GM12878 (cell line): ENCODE data around the gene CCT6A. TPM values are rescaled to one million over a fixed set of nuclear protein-coding genes. Genes with fewer than 3 reads are reported as not detected.
A peak's percentile ranks its signal among the peaks of the same experiment; 100 is the strongest.

Source experiments
- ASH2L ChIP-seq: fragments of 300-600, 200-600 bp; sonication (generic); IDR thresholded peaks from 2 replicates; pipeline ENCODE4 v1.6.1; 2017; ENCODE audit warnings: low read depth, mild to moderate bottlenecking, borderline replicate concordance
- CHD1 ChIP-seq: IDR thresholded peaks from 2 replicates; pipeline ENCODE4 v1.6.1; 2012; ENCODE audit warnings: low read depth, low read length, improper control_type of control experiment
- EED ChIP-seq: sonication (generic); IDR thresholded peaks from 2 replicates; pipeline ENCODE4 v1.6.1; 2016; ENCODE audit warnings: antibody characterized with exemption, low read depth
- EGR1 ChIP-seq, 2 experiments: IDR thresholded peaks; 1 replicate in 1 of 2; 2 replicates in 1 of 2; pipeline ENCODE4 v1.6.1; 2011 to 2012; ENCODE audit warnings: low read depth in 2 of 2, low read length in 2 of 2, borderline replicate concordance in 1 of 2, mild to moderate bottlenecking in 1 of 2, moderate library complexity in 1 of 2
- EP300 ChIP-seq, 2 experiments: fragments of 150-350 bp in 1 of 2; IDR thresholded peaks; 2 replicates each; pipeline ENCODE4 v1.6.1; 2011 to 2012; ENCODE audit warnings: low read depth in 2 of 2, low read length in 2 of 2, borderline replicate concordance in 1 of 2, improper control_type of control experiment in 1 of 2, inconsistent platforms in 1 of 2; ENCODE audit not compliant: control insufficient read depth in 1 of 2
- FOXM1 ChIP-seq: IDR thresholded peaks from 2 replicates; pipeline ENCODE4 v1.6.1; 2012; ENCODE audit warnings: low read depth, mild to moderate bottlenecking, inconsistent platforms, low read length, moderate library complexity
- HCFC1 ChIP-seq: fragments of 150-350 bp; IDR thresholded peaks from 2 replicates; pipeline ENCODE4 v1.6.1; 2014; ENCODE audit warnings: low read length
- KAT2A ChIP-seq: conservative IDR thresholded peaks from 2 replicates; pipeline ENCODE4 v1.6.1; 2011; ENCODE audit warnings: low read depth, low read length; ENCODE audit not compliant: control insufficient read depth
- PAX8 ChIP-seq: fragments of 450-650 bp; IDR thresholded peaks from 2 replicates; pipeline ENCODE4 v1.6.1; 2017; ENCODE audit warnings: mild to moderate bottlenecking, moderate library complexity
- SIN3A ChIP-seq: IDR thresholded peaks from 2 replicates; pipeline ENCODE4 v1.6.1; 2012; ENCODE audit warnings: low read depth, low read length, improper control_type of control experiment
- SIX5 ChIP-seq: IDR thresholded peaks from 2 replicates; pipeline ENCODE4 v1.6.1; 2011; ENCODE audit warnings: mild to moderate bottlenecking, low read depth, low read length, moderate library complexity; ENCODE audit not compliant: severe bottlenecking
- SP1 ChIP-seq: IDR thresholded peaks from one replicate; pipeline ENCODE4 v1.6.1; 2011; ENCODE audit warnings: low read depth, low read length
- TCF3 ChIP-seq: IDR thresholded peaks from 2 replicates; pipeline ENCODE4 v1.6.1; 2012; ENCODE audit warnings: low read depth, mild to moderate bottlenecking, low read length, borderline replicate concordance; ENCODE audit not compliant: insufficient read depth
- WRNIP1 ChIP-seq: IDR thresholded peaks from 2 replicates; pipeline ENCODE4 v1.6.1; 2011; ENCODE audit warnings: low read depth, low read length, improper control_type of control experiment, borderline replicate concordance
- polyA plus RNA-seq, 11 experiments: library from polyadenylated mRNA; depleted of rRNA in 4 of 11; unstranded in 6 of 11; stranded (reverse) in 5 of 11; fragments of >200 nt; fragmentation: Nextera tagmentation in 4 of 11; fragmentation: Illumina TruSeq in 1 of 11; extraction: Ambion mirVana in 4 of 11; extraction: Trizol in 1 of 11; gene quantifications; 1 replicate in 1 of 11; 2 replicates in 10 of 11; pipeline versions ENCODE4 v1.2.1 to v1.2.3, GENCODE V29; 2011 to 2016; ENCODE audit warnings: inconsistent platforms in 2 of 11, missing spikeins in 2 of 11, low read depth in 1 of 11
- total RNA-seq, 4 experiments: library from RNA; depleted of rRNA in 3 of 4; stranded (reverse); fragments of >200 nt in 3 of 4; fragmentation: Illumina TruSeq in 1 of 4; extraction: Trizol in 1 of 4; gene quantifications; 2 replicates each; pipeline versions ENCODE4 v1.2.1 to v1.2.3, GENCODE V29; 2013 to 2021
- TF ChIP-seq, protein P1 (sequence below): IDR thresholded peaks from 2 replicates; pipeline ENCODE4 v1.6.1; 2011; ENCODE audit warnings: borderline replicate concordance, low read depth, mild to moderate bottlenecking, moderate library complexity, mixed read lengths, low read length; ENCODE audit not compliant: insufficient read depth; ENCODE audit errors: extremely low read length
- TF ChIP-seq, protein P2 (sequence below): fragments of 450-650 bp; formaldehyde crosslinking; IDR thresholded peaks from 2 replicates; pipeline ENCODE4 v1.4.0; 2022; ENCODE audit warnings: mild to moderate bottlenecking, moderate library complexity
- TF ChIP-seq, protein P3 (sequence below): fragments of 450-650 bp; IDR thresholded peaks from 2 replicates; pipeline ENCODE4 v1.6.1; 2016; ENCODE audit warnings: mild to moderate bottlenecking, moderate library complexity, borderline replicate concordance
- TF ChIP-seq, protein P4 (sequence below), 3 experiments: IDR thresholded peaks in 2 of 3; conservative IDR thresholded peaks in 1 of 3; 2 replicates each; pipeline ENCODE4 v1.5.1; 2011; ENCODE audit warnings: low read depth in 3 of 3, low read length in 3 of 3, mild to moderate bottlenecking in 3 of 3, control low read depth in 2 of 3, moderate library complexity in 2 of 3, inconsistent platforms in 1 of 3, mixed read lengths in 1 of 3; ENCODE audit not compliant: control insufficient read depth in 2 of 3, insufficient read depth in 1 of 3; ENCODE audit errors: extremely low read depth in 1 of 3

CCT6A gene
- total and polyA plus RNA-seq, 10 of the 15 experiments (the other 5 are each of a cell fraction or from before 2014, with no cell fraction given): 191 to 480 (median 296) TPM

DNA sequence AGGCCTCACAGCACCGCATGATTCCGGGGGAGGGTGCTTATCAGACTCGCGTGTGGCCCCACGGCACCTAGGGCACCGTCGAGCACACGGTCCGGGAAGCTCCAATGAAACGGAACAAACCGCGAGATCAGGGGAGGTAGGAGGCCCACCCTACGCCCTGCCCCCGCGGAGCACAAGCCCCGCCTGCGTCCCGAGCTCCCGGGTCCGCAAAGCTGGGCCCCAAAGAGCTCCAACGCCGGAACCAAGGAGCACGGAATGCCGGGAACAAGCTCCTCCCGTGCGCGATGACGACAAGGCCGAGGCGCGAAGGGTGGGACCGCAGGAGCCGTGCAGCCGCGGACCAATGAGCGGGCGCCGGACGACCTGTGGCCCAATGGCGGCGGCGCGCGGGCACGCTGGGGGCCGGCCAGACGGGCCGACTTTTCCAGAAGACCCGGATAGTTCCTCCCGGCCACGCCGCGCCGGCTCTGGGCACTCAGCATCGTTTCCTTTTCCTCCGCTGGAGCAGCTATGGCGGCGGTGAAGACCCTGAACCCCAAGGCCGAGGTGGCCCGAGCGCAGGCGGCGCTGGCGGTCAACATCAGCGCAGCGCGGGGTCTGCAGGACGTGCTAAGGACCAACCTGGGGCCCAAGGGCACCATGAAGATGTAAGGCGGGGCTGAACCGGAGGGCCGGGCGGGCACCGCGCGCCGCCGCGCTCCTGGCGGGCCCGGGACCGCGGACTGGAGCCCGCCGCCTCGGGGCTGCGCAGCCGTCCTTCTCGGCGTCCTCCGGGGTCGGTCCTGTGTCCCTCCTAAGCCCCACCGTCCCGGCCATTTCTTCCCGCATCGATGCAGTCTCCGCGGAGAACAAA is at the start of gene CCT6A, which contains the start of gene PSPH (continued):
- TF ChIP-seq, protein P1, sequence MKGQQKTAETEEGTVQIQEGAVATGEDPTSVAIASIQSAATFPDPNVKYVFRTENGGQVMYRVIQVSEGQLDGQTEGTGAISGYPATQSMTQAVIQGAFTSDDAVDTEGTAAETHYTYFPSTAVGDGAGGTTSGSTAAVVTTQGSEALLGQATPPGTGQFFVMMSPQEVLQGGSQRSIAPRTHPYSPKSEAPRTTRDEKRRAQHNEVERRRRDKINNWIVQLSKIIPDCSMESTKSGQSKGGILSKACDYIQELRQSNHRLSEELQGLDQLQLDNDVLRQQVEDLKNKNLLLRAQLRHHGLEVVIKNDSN: no peak
- TF ChIP-seq WRNIP1 (no peak), HCFC1 (peak; percentile 28), EP300 (IDR thresholded peaks at IDR 0.05; ENCODE audit: borderline replicate concordance in 1 of 2, control insufficient read depth in 1 of 2, low read depth in 2 of 2, low read length in 2 of 2) (no peak), SIX5 (no peak), PAX8 (no peak), EGR1 (IDR thresholded peaks at IDR 0.05; ENCODE audit: borderline replicate concordance in 1 of 2, low read depth in 2 of 2, low read length in 2 of 2) (peak; percentile 45 to 77), FOXM1 (no peak), ASH2L (no peak), TCF3 (0 out of 2 replicates have a peak, but pooled peaks have one; percentile 15), KAT2A (no peak), SIN3A (peak; percentile 46; the same call in 1 of the 2 replicates), SP1 (peak; percentile 94), CHD1 (0 out of 2 replicates have a peak, but pooled peaks have one; percentile 46), EED (peak; percentile 100)
- TF ChIP-seq, protein P2, sequence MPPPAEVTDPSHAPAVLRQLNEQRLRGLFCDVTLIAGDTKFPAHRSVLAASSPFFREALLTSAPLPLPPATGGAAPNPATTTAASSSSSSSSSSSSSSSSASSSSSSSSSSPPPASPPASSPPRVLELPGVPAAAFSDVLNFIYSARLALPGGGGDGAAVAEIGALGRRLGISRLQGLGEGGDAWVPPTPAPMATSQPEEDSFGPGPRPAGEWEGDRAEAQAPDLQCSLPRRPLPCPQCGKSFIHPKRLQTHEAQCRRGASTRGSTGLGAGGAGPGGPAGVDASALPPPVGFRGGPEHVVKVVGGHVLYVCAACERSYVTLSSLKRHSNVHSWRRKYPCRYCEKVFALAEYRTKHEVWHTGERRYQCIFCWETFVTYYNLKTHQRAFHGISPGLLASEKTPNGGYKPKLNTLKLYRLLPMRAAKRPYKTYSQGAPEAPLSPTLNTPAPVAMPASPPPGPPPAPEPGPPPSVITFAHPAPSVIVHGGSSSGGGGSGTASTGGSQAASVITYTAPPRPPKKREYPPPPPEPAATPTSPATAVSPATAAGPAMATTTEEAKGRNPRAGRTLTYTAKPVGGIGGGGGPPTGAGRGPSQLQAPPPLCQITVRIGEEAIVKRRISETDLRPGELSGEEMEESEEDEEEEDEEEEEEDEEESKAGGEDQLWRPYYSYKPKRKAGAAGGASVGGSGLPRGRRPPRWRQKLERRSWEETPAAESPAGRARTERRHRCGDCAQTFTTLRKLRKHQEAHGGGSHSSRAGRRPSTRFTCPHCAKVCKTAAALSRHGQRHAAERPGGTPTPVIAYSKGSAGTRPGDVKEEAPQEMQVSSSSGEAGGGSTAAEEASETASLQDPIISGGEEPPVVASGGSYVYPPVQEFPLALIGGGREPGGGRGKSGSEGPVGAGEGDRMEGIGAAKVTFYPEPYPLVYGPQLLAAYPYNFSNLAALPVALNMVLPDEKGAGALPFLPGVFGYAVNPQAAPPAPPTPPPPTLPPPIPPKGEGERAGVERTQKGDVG: no peak
- TF ChIP-seq, protein P3, sequence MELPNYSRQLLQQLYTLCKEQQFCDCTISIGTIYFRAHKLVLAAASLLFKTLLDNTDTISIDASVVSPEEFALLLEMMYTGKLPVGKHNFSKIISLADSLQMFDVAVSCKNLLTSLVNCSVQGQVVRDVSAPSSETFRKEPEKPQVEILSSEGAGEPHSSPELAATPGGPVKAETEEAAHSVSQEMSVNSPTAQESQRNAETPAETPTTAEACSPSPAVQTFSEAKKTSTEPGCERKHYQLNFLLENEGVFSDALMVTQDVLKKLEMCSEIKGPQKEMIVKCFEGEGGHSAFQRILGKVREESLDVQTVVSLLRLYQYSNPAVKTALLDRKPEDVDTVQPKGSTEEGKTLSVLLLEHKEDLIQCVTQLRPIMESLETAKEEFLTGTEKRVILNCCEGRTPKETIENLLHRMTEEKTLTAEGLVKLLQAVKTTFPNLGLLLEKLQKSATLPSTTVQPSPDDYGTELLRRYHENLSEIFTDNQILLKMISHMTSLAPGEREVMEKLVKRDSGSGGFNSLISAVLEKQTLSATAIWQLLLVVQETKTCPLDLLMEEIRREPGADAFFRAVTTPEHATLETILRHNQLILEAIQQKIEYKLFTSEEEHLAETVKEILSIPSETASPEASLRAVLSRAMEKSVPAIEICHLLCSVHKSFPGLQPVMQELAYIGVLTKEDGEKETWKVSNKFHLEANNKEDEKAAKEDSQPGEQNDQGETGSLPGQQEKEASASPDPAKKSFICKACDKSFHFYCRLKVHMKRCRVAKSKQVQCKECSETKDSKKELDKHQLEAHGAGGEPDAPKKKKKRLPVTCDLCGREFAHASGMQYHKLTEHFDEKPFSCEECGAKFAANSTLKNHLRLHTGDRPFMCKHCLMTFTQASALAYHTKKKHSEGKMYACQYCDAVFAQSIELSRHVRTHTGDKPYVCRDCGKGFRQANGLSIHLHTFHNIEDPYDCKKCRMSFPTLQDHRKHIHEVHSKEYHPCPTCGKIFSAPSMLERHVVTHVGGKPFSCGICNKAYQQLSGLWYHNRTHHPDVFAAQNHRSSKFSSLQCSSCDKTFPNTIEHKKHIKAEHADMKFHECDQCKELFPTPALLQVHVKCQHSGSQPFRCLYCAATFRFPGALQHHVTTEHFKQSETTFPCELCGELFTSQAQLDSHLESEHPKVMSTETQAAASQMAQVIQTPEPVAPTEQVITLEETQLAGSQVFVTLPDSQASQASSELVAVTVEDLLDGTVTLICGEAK: no peak
- TF ChIP-seq, protein P4, sequence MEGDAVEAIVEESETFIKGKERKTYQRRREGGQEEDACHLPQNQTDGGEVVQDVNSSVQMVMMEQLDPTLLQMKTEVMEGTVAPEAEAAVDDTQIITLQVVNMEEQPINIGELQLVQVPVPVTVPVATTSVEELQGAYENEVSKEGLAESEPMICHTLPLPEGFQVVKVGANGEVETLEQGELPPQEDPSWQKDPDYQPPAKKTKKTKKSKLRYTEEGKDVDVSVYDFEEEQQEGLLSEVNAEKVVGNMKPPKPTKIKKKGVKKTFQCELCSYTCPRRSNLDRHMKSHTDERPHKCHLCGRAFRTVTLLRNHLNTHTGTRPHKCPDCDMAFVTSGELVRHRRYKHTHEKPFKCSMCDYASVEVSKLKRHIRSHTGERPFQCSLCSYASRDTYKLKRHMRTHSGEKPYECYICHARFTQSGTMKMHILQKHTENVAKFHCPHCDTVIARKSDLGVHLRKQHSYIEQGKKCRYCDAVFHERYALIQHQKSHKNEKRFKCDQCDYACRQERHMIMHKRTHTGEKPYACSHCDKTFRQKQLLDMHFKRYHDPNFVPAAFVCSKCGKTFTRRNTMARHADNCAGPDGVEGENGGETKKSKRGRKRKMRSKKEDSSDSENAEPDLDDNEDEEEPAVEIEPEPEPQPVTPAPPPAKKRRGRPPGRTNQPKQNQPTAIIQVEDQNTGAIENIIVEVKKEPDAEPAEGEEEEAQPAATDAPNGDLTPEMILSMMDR (IDR thresholded peaks at IDR 0.05 in 2 of 3, conservative IDR thresholded peaks at IDR 0.05 in 1 of 3; ENCODE audit: control insufficient read depth in 2 of 3, extremely low read depth in 1 of 3, insufficient read depth in 1 of 3, low read depth in 3 of 3, low read length in 3 of 3): no peak
